PC-9 (cell line): Measurements from ENCODE around the gene PRDM2. TPM values are rescaled to one million over a fixed set of nuclear protein-coding genes. Genes with fewer than 3 reads are reported as not detected.
"Not testable (repeated sequence)": the region's sequence is repeated elsewhere in the genome, so short reads cannot be mapped to it uniquely, and the experiment has no call there.

ENCODE experiments used
- BruUV-seq: library from RNA; stranded (reverse); fragments of 400-500 nt; replicated peaks from 2 replicates; lab custom pipeline; 2021; lab: Mats Ljungman, UMichigan
- CTCF ChIA-PET: fragments of 300-600 bp; sonication (Branson Sonifier 250); formaldehyde crosslinking; loops from one replicate; lab custom pipeline; 2022; ENCODE audit warnings: antibody characterized with exemption; lab: Charles Lee
- POLR2A ChIA-PET: fragments of 300-600 bp; sonication (Branson Sonifier 250); formaldehyde crosslinking; loops from one replicate; lab custom pipeline; 2022; ENCODE audit warnings: antibody characterized with exemption; ENCODE audit not compliant: unreplicated experiment; lab: Charles Lee
- DNase-seq, 2 experiments: peaks; one replicate each; pipeline versions ENCODE4 v3.0.0 to v3.0.0-alpha.2; 2015 to 2022; ENCODE audit warnings: mixed read lengths in 1 of 2
- H2AFZ ChIP-seq: fragments of 200-600 bp; sonication (generic); 2 replicates; pipeline ENCODE4 v1.8.1; 2017; ENCODE audit warnings: antibody characterized with exemption
- H3F3A ChIP-seq: fragments of 200-600 bp; sonication (generic); 2 replicates; pipeline ENCODE4 v1.8.1; 2017; ENCODE audit warnings: antibody characterized with exemption, mild to moderate bottlenecking, low read depth; ENCODE audit not compliant: insufficient read depth
- H3K27ac ChIP-seq: fragments of 200-600 bp; sonication (generic); 2 replicates; pipeline ENCODE4 v1.6.1; 2016; ENCODE audit warnings: mixed run types
- H3K27me3 ChIP-seq: fragments of 200-600 bp; sonication (generic); 2 replicates; pipeline ENCODE4 v1.6.1; 2016; ENCODE audit warnings: low read depth, mixed run types; ENCODE audit not compliant: insufficient read depth
- H3K36me3 ChIP-seq: fragments of 200-600 bp; sonication (generic); 2 replicates; pipeline ENCODE4 v1.6.1; 2016; ENCODE audit warnings: low read depth, mixed run types
- H3K4me1 ChIP-seq: fragments of 200-600 bp; sonication (generic); replicated peaks from 2 replicates; pipeline ENCODE4 v1.6.1; 2016; ENCODE audit warnings: mixed run types; ENCODE audit not compliant: insufficient read depth
- H3K4me2 ChIP-seq: fragments of 200-600 bp; sonication (generic); 2 replicates; pipeline ENCODE4 v1.6.1; 2017; ENCODE audit warnings: mixed run types
- H3K4me3 ChIP-seq: fragments of 200-600 bp; sonication (generic); 2 replicates; pipeline ENCODE4 v1.6.1; 2016; ENCODE audit warnings: mixed run types
- H3K79me2 ChIP-seq: fragments of 200-600 bp; sonication (generic); 2 replicates; pipeline ENCODE4 v1.6.1; 2017; ENCODE audit warnings: low read depth, mixed run types
- H3K9me2 ChIP-seq: fragments of 200-600 bp; sonication (generic); 2 replicates; pipeline ENCODE4 v1.8.1; 2017; ENCODE audit warnings: mild to moderate bottlenecking; ENCODE audit not compliant: insufficient read depth
- H3K9me3 ChIP-seq: fragments of 200-600 bp; sonication (generic); 2 replicates; pipeline ENCODE4 v1.8.1; 2016; ENCODE audit warnings: low read depth; ENCODE audit not compliant: insufficient read depth
- H4K20me1 ChIP-seq: fragments of 200-600 bp; sonication (generic); 2 replicates; pipeline ENCODE4 v1.8.1; 2017; ENCODE audit not compliant: insufficient read depth
- EZH2 ChIP-seq: fragments of 200-600 bp; sonication (generic); IDR thresholded peaks from 2 replicates; pipeline ENCODE4 v1.8.0; 2017; ENCODE audit warnings: antibody characterized with exemption, low read depth
- intact Hi-C: fragments of 100-400 bp; cut with micrococcal nuclease; formaldehyde crosslinking; loops from one replicate; pipeline ENCODE4 v1.10.0; 2022; ENCODE audit not compliant: unreplicated experiment
- total RNA-seq: library from RNA; stranded (reverse); gene quantifications from 2 replicates; pipeline ENCODE4 v1.2.3, GENCODE V29; 2021
- TF ChIP-seq, protein P1 (sequence below): fragments of 200-600 bp; sonication (generic); conservative IDR thresholded peaks from 2 replicates; pipeline ENCODE4 v1.6.1; 2017; ENCODE audit warnings: mixed run types, antibody characterized with exemption, mild to moderate bottlenecking, moderate library complexity

PRDM2 gene
- total RNA-seq, 1 experiment from 2014 or later = 32.1 TPM

DNA sequence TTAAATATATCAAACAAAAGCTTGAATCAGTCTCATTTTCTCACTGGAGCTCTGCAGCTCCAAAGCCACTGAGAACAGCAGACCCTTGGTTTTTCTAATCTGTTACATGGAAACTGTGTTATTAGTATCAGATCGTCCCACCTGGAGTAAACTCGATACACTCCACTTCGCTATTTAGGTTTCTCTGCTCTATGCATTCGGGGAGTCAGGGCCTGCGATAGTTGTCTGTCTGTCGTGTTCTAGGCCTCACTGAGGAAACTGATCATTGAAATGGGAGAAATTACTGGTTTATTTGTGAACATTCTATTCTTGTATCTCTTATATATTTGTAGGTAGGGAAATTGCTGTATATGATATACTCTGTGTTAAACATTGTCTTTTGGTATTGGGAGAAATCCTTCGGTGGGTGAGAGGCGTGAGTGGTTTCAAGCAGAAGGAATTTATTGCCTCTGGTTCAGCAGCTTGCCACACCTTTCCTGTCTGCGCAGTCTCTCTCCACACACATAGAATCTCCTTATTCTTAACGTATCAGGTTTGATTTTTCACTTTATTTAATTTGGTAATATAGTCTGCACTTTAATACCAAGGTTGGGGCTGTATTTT lies 8.5 kb downstream of the PRDM2 start:
- ChIA-PET CTCF (no interaction called here), POLR2A (no interaction called here)
- H3K4me3 ChIP-seq = no peak overlapping the region
- H4K20me1 ChIP-seq = no peaks in the 10 kb centered on the region
- intact Hi-C loops = no loop called here
- no peaks in the 10 kb centered on the region for H3K9me3 ChIP-seq
- no peak overlapping the region for H3K4me2 ChIP-seq
- no peak for DNase-seq
- H3K36me3 ChIP-seq = no peaks in the 10 kb centered on the region
- peaks cover 42% of the 10 kb centered on the region for H3K27me3 ChIP-seq
- H3K9me2 ChIP-seq = no peaks in the 10 kb centered on the region
- H3K79me2 ChIP-seq = no peaks in the 10 kb centered on the region
- H3K27ac ChIP-seq = no peak overlapping the region
- no peaks in the 10 kb centered on the region for H3K4me1 ChIP-seq
- H2AFZ ChIP-seq = no peak overlapping the region
- TF ChIP-seq EZH2 = no peak
- TF ChIP-seq, protein P1, sequence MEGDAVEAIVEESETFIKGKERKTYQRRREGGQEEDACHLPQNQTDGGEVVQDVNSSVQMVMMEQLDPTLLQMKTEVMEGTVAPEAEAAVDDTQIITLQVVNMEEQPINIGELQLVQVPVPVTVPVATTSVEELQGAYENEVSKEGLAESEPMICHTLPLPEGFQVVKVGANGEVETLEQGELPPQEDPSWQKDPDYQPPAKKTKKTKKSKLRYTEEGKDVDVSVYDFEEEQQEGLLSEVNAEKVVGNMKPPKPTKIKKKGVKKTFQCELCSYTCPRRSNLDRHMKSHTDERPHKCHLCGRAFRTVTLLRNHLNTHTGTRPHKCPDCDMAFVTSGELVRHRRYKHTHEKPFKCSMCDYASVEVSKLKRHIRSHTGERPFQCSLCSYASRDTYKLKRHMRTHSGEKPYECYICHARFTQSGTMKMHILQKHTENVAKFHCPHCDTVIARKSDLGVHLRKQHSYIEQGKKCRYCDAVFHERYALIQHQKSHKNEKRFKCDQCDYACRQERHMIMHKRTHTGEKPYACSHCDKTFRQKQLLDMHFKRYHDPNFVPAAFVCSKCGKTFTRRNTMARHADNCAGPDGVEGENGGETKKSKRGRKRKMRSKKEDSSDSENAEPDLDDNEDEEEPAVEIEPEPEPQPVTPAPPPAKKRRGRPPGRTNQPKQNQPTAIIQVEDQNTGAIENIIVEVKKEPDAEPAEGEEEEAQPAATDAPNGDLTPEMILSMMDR = no peak
- no TSS peak for BruUV-seq
- H3F3A ChIP-seq = no peaks in the 10 kb centered on the region

DNA sequence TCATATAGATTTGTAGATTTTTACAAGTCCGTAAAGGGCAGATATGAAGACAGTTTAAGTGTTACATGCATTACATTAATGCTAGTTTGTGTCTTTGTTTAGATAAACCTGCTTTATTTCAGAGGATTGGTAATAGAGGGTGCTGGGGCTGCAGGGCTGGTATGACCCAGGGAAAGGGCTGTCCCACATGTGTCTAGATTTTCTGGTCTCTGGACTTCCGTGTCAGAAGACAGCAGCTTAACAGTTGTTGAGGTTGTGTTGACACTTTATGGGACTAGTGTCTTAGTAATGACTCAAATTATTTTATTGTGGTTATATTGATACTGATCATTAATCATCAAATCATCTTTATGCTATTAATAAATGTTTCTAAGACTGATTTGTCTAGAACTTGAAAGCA lies 10.1 kb downstream of the PRDM2 start:
- H3K4me3 ChIP-seq = no peak overlapping the region
- H3K36me3 ChIP-seq = no peaks in the 10 kb centered on the region
- DNase-seq = no peak
- TF ChIP-seq, protein P1 = no peak
- no peak for TF ChIP-seq EZH2
- H3K4me1 ChIP-seq = no peaks in the 10 kb centered on the region
- no TSS peak for BruUV-seq
- H3K79me2 ChIP-seq = no peaks in the 10 kb centered on the region
- H3K9me2 ChIP-seq = no peaks in the 10 kb centered on the region
- H3K27ac ChIP-seq = no peak overlapping the region
- ChIA-PET CTCF (no interaction called here), POLR2A (no interaction called here)
- H2AFZ ChIP-seq = no peak overlapping the region
- H3F3A ChIP-seq = no peaks in the 10 kb centered on the region
- H3K9me3 ChIP-seq = no peaks in the 10 kb centered on the region
- no peak overlapping the region for H3K4me2 ChIP-seq
- intact Hi-C loops = no loop called here
- no peaks in the 10 kb centered on the region for H4K20me1 ChIP-seq
- H3K27me3 ChIP-seq = peaks cover 37% of the 10 kb centered on the region

DNA sequence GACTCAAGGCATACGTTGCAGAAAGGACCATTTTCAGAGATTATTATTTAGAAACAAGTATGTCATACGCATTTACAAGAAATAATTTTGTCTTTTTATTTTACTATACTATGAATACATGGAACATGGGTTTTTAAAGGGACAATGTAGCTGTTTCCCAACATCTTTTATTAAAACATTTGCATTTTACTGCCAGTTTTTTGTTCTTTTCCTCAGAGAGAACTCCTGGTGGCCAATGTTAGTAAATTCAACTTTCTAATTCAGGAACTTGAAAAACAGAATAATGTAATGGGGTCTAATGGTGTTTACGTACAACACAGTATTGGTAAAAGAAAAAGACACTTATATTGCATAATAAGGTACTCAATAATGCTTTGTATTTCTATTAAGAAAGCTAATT lies 14.9 kb downstream of the PRDM2 start:
- H3K79me2 ChIP-seq = no peaks in the 10 kb centered on the region
- no peaks in the 10 kb centered on the region for H4K20me1 ChIP-seq
- no TSS peak for BruUV-seq
- no peak overlapping the region for H3K4me2 ChIP-seq
- no peaks in the 10 kb centered on the region for H3K9me3 ChIP-seq
- no peak overlapping the region for H2AFZ ChIP-seq
- H3K36me3 ChIP-seq = no peaks in the 10 kb centered on the region
- CTCF ChIA-PET = no interaction called here
- POLR2A ChIA-PET = no interaction called here
- no peak for DNase-seq
- H3K4me3 ChIP-seq = no peak overlapping the region
- H3F3A ChIP-seq = no peaks in the 10 kb centered on the region
- intact Hi-C loops = no loop called here
- peaks cover 34% of the 10 kb centered on the region for H3K27me3 ChIP-seq
- no peak overlapping the region for H3K27ac ChIP-seq
- no peaks in the 10 kb centered on the region for H3K9me2 ChIP-seq
- H3K4me1 ChIP-seq = no peaks in the 10 kb centered on the region
- TF ChIP-seq, protein P1 = no peak; the same call in 1 of the 2 replicates
- no peak for TF ChIP-seq EZH2

DNA sequence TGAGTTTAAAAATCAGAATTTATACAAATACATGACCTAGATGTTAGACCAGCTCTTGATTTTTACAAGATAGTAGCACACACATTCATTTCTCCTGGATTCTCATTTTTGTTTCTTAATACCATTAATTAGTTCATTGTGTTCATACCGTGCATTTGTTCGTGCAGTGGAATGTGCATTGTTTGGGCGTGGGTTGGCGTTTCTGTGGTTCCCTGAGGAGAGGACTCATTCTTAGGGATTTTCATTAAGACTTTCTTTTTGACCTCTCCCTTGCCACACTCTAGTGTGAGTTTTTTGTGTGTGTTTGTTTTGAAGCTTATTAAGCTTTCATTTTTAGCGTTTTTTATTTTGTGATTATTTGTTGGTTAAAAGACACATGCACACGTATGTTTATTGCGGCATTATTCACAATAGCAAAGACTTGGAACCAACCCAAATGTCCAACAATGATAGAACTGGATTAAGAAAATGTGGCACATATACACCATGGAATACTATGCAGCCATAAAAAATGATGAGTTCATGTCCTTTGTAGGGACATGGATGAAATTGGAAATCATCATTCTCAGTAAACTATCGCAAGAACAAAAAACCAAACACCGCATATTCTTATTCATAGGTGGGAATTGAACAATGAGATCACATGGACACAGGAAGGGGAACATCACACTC lies 15.8 kb downstream of the PRDM2 start:
- H4K20me1 ChIP-seq, H3K4me1 ChIP-seq, DNase-seq, H2AFZ ChIP-seq, intact Hi-C loops, BruUV-seq, H3K4me3 ChIP-seq, CTCF ChIA-PET, H3K4me2 ChIP-seq, H3K27ac ChIP-seq, H3F3A ChIP-seq, H3K79me2 ChIP-seq, H3K36me3 ChIP-seq, H3K9me2 ChIP-seq, POLR2A ChIA-PET, H3K9me3 ChIP-seq: not testable (repeated sequence)
- peaks cover 36% of the 10 kb centered on the region for H3K27me3 ChIP-seq
